ENCODE results near the gene CFAP58.

DNA sequence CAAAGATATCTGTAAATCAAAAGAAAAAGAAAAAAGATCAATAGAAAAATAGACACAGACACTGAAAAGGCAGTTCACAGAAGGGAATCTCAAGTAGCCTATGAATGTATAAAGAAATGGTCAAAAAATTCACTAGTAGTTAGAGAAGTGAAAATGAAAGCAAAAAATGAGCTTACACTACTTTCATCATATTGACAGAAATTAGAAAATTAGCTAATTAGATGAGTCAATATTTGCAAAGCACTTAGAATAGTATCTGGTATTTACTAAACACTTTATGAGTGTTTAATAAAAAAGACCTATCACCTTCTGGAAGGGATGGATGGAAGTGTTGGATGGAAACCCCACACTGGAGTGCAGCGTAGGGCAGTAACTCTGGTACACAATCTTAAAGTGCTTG, 1.7 kb upstream of the CFAP58 start:
- TF ChIP-seq FOS (IDR thresholded peaks at IDR 0.05; ENCODE audit: borderline replicate concordance, insufficient read depth, low read length) (no peak), POLR2A (IDR thresholded peaks at IDR 0.05; ENCODE audit: low read depth, low read length) (no peak), POLR2AphosphoS5 (IDR thresholded peaks at IDR 0.05; ENCODE audit: insufficient read depth, low read depth, low read length) (no peak), EZH2 (IDR thresholded peaks at IDR 0.05; ENCODE audit: borderline replicate concordance, low read depth, low read length, severe bottlenecking) (no peak), JUN (IDR thresholded peaks at IDR 0.05; ENCODE audit: borderline replicate concordance, insufficient read depth, insufficient read length, low read depth) (no peak), GATA2 (IDR thresholded peaks at IDR 0.05; ENCODE audit: insufficient read depth, insufficient read length, low read depth, low read length) (no peak)
- TF ChIP-seq, protein P1, sequence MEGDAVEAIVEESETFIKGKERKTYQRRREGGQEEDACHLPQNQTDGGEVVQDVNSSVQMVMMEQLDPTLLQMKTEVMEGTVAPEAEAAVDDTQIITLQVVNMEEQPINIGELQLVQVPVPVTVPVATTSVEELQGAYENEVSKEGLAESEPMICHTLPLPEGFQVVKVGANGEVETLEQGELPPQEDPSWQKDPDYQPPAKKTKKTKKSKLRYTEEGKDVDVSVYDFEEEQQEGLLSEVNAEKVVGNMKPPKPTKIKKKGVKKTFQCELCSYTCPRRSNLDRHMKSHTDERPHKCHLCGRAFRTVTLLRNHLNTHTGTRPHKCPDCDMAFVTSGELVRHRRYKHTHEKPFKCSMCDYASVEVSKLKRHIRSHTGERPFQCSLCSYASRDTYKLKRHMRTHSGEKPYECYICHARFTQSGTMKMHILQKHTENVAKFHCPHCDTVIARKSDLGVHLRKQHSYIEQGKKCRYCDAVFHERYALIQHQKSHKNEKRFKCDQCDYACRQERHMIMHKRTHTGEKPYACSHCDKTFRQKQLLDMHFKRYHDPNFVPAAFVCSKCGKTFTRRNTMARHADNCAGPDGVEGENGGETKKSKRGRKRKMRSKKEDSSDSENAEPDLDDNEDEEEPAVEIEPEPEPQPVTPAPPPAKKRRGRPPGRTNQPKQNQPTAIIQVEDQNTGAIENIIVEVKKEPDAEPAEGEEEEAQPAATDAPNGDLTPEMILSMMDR (IDR thresholded peaks at IDR 0.05; ENCODE audit: extremely low read depth in 1 of 2, insufficient read depth in 1 of 2, low read depth in 1 of 2, low read length in 2 of 2) = no peak
- TF ChIP-seq, protein P2, sequence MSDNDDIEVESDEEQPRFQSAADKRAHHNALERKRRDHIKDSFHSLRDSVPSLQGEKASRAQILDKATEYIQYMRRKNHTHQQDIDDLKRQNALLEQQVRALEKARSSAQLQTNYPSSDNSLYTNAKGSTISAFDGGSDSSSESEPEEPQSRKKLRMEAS (IDR thresholded peaks at IDR 0.05; ENCODE audit: insufficient read depth, insufficient read length) = no peak
